CD4-positive, alpha-beta T cell (primary cell): Measurements from ENCODE around the gene REXO1. TPM values are rescaled to one million over a fixed set of nuclear protein-coding genes. Genes with fewer than 3 reads are reported as not detected.

Experiments
- ATAC-seq: fragments of 200-7000 bp; cut with Tn5 transposase; one replicate; pipeline ENCODE4 v1.10.0; 2022; ENCODE audit warnings: mild to moderate bottlenecking; ENCODE audit not compliant: poor library complexity
- CTCF ChIA-PET: fragments of 350-600 bp; sonication (Branson Sonifier 250); formaldehyde crosslinking; loops from one replicate; lab custom pipeline; 2021; ENCODE audit warnings: antibody characterized with exemption, inconsistent platforms; lab: Charles Lee
- POLR2A ChIA-PET: fragments of 350-600 bp; sonication (Branson Sonifier 250); formaldehyde crosslinking; loops from one replicate; lab custom pipeline; 2021; ENCODE audit warnings: antibody characterized with exemption, inconsistent platforms; lab: Charles Lee
- DNase-seq, 14 experiments: peaks; one replicate each; pipeline ENCODE4 v3.0.0-alpha.2; 2013 to 2020; ENCODE audit warnings: mixed read lengths in 2 of 14
- H3K27ac ChIP-seq, 2 donors: one replicate each; pipeline versions ENCODE4 v1.5.1 to v1.7.0; 2013; ENCODE audit warnings: low read length in 2 of 2, low read depth in 1 of 2, mild to moderate bottlenecking in 1 of 2
- H3K27me3 ChIP-seq, 2 experiments: 1 replicate in 1 of 2; 2 replicates in 1 of 2; pipeline versions ENCODE4 v1.6.1 to v1.7.0; 2013; ENCODE audit warnings: low read length in 2 of 2, control low read depth in 1 of 2, mild to moderate bottlenecking in 1 of 2, moderate library complexity in 1 of 2; ENCODE audit not compliant: insufficient read depth in 2 of 2, control insufficient read depth in 1 of 2
- H3K36me3 ChIP-seq: one replicate; pipeline ENCODE4 v1.6.1; 2013; ENCODE audit warnings: low read length, control low read depth; ENCODE audit not compliant: insufficient read depth
- H3K4me1 ChIP-seq: one replicate; pipeline ENCODE4 v1.6.1; 2013; ENCODE audit warnings: low read length, control low read depth; ENCODE audit not compliant: insufficient read depth
- H3K4me3 ChIP-seq: one replicate; pipeline ENCODE4 v1.5.1; 2013; ENCODE audit warnings: mild to moderate bottlenecking, low read length, moderate library complexity
- H3K9me3 ChIP-seq, 2 experiments: 1 replicate in 1 of 2; 2 replicates in 1 of 2; pipeline versions ENCODE4 v1.6.1 to v1.7.0; 2013; ENCODE audit warnings: low read length in 2 of 2, mild to moderate bottlenecking in 2 of 2, control low read depth in 1 of 2, moderate library complexity in 1 of 2; ENCODE audit not compliant: control insufficient read depth in 1 of 2, insufficient read depth in 1 of 2
- H3K27ac Mint-ChIP-seq: one replicate; pipeline ENCODE4 v1.8.0; 2020; ENCODE audit warnings: mixed read lengths
- H3K27me3 Mint-ChIP-seq: one replicate; pipeline ENCODE4 v1.8.0; 2021; ENCODE audit warnings: mixed read lengths
- H3K36me3 Mint-ChIP-seq: one replicate; pipeline ENCODE4 v1.8.0; 2021; ENCODE audit warnings: low read depth, mixed read lengths
- H3K4me1 Mint-ChIP-seq: one replicate; pipeline ENCODE4 v1.8.0; 2021; ENCODE audit warnings: low read depth, mixed read lengths
- H3K4me3 Mint-ChIP-seq: one replicate; pipeline ENCODE4 v1.8.0; 2020; ENCODE audit warnings: mild to moderate bottlenecking, mixed read lengths
- H3K9me3 Mint-ChIP-seq: one replicate; pipeline ENCODE4 v1.8.0; 2020; ENCODE audit warnings: mixed read lengths
- CTCF ChIP-seq: fragments of 200-600 bp; IDR thresholded peaks from one replicate; pipeline ENCODE4 v1.8.0; 2022; ENCODE audit warnings: antibody characterized with exemption, mild to moderate bottlenecking
- intact Hi-C, 2 experiments: fragments of 100-400 bp; cut with DNase I in 1 of 2; cut with micrococcal nuclease in 1 of 2; formaldehyde crosslinking; loops; one replicate each; pipeline versions ENCODE4 v1.15.1 to v1.9.0; 2023 to 2025; cut with DNase I, micrococcal nuclease
- microRNA-seq: library from miRNA; unstranded; fragments of <30 nt; microRNA quantifications from one replicate; pipeline ENCODE4 v1.2.0, GENCODE V29; 2021; ENCODE audit warnings: borderline microRNAs expressed, borderline replicate concordance
- total RNA-seq, 174 experiments: library from RNA in 2 of 174; stranded (reverse) in 2 of 174; gene quantifications; one replicate each; pipeline ENCODE4 v1.2.3 and lab custom pipeline; 2021 to 2026

REXO1 gene
- total RNA-seq, 2 experiments from 2014 or later: 106 to 114 TPM

DNA sequence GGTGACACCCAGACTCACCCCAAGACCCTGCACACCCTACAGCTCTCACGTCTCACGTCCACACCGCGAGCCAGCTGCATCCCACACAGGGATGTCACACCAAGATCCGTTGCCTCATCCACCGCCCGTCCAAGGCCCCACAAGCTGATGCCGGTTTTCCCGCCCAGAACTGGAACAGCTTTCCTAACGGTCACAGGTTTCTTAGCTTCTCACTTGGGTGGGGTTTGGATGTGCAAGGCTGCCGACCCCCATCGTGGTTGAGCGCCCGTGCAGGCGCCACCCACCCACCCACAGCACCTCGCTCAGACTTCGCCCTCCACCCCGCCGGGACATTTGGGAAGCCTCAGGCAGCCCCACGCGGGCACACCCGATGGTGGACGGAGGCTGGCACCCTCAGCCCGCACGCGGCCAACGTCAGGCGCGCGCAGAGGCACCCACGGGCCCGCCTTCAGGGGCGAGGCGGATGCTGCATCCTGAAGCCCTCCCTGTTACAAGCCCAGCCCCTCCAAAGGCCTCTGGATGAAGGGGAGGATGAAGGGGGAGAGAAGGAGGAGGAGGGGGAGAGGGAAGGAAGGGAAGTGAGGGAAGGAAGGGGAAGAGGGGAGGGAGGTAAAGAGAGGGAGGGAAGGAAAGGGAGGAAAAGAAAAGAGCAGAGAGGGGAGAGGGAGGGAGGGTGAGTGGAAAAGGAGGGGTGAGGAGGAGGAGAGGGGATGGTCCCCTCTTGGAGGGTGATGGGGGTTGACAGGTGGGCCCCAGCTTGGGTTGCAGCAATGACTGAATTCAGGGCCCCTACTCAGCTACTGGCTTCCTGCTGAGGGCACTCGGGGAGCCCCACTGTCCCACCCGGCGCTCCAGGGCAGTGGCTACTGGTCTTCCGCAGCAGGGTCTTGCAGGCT lies 82.1 kb downstream of the REXO1 start:
- POLR2A ChIA-PET: no interaction called here
- no peak for TF ChIP-seq CTCF
- H3K27ac Mint-ChIP-seq: no peak overlapping the region
- DNase-seq: no peak
- no peaks in the 10 kb centered on the region for H3K4me1 Mint-ChIP-seq
- H3K36me3 ChIP-seq: no peaks in the 10 kb centered on the region
- no peak overlapping the region for H3K4me3 Mint-ChIP-seq
- peaks cover 9% of the 10 kb centered on the region for H3K4me1 ChIP-seq
- H3K9me3 ChIP-seq: peaks cover 12 to 53% of the 10 kb centered on the region in 2 experiments
- H3K27me3 Mint-ChIP-seq: peaks cover 83% of the 10 kb centered on the region
- peaks cover 9% of the 10 kb centered on the region for H3K9me3 Mint-ChIP-seq
- H3K36me3 Mint-ChIP-seq: no peaks in the 10 kb centered on the region
- intact Hi-C loops: loop anchor here (2.0 kb wide), 2 partner anchors 93 to 159 kb away; no protein-coding TSS in a partner anchor
- H3K27ac ChIP-seq: no peak overlapping the region
- H3K27me3 ChIP-seq: peaks cover 89 to 95% of the 10 kb centered on the region in 2 experiments
- CTCF ChIA-PET: interaction anchor here (1.5 kb wide), 1 partner anchor 160 kb away, joined by 5 read pairs; no protein-coding TSS in a partner anchor
- ATAC-seq: no peak
- no peak overlapping the region for H3K4me3 ChIP-seq

Small RNA genes lying within 50 kb of the gene (microRNA-seq; reads per million reads assigned to microRNA genes)
- not detected for gene MIR1909

Other genes with a start within 250 kb of the REXO1 start
- gene UQCR11, start 243.0 kb downstream of the REXO1 start, total RNA-seq: 10 to 100 TPM; 88.9 to 93.8 TPM
- gene TCF3, start 195.9 kb downstream of the REXO1 start, total RNA-seq: 10 to 100 TPM; 51.2 to 52.2 TPM
- not detected for gene ONECUT3, start 95.0 kb downstream of the REXO1 start, total RNA-seq
- 1 to 10 TPM; 2.5 to 3.2 TPM for gene ATP8B3, start 36.2 kb downstream of the REXO1 start, total RNA-seq
- 10 to 100 TPM; 83.8 to 89.2 TPM for gene KLF16, start 15.1 kb upstream of the REXO1 start, total RNA-seq
- gene ABHD17A, start 37.0 kb upstream of the REXO1 start, total RNA-seq: 100 to 1,000 TPM; 156 to 172 TPM
- 1 to 10 TPM; 7.9 to 8.2 TPM for gene ADAT3, start 56.9 kb upstream of the REXO1 start, total RNA-seq
- gene SCAMP4, start 56.9 kb upstream of the REXO1 start, total RNA-seq: 10 to 100 TPM; 12.7 to 15.4 TPM
- 100 to 1,000 TPM; 122 to 127 TPM for gene CSNK1G2, start 92.7 kb upstream of the REXO1 start, total RNA-seq
- gene BTBD2, start 167.2 kb upstream of the REXO1 start, total RNA-seq: 10 to 100 TPM; 44.4 to 44.9 TPM
- gene MKNK2, start 202.8 kb upstream of the REXO1 start, total RNA-seq: 100 to 1,000 TPM; 325 to 347 TPM
- 10 to 100 TPM; 96.4 to 97.3 TPM for gene MOB3A, start 247.8 kb upstream of the REXO1 start, total RNA-seq
- 10 to 100 TPM; 17.4 to 17.9 TPM for gene IZUMO4, start 248.4 kb upstream of the REXO1 start, total RNA-seq